GM12865 (cell line): ENCODE measurements around the gene HPS4.

Experiments
- DNase-seq: peaks from one replicate; pipeline ENCODE4 v3.0.0; 2010; ENCODE audit warnings: low read depth
- H3K4me3 ChIP-seq: 2 replicates; pipeline ENCODE4 v1.5.1; 2011; ENCODE audit warnings: mild to moderate bottlenecking, low read depth, low read length, control low read depth
- CTCF ChIP-seq: IDR thresholded peaks from 2 replicates; pipeline ENCODE4 v1.5.1; 2011; ENCODE audit warnings: low read length, control low read depth, low read depth, inconsistent platforms; ENCODE audit not compliant: insufficient read depth; ENCODE audit errors: missing control alignments

The HPS4 gene

GRCh38 chr22:26480611-26480932 lies 3.0 kb downstream of the HPS4 start:
- H3K4me3 ChIP-seq, result peak overlapping the region; percentile 66
- TF ChIP-seq CTCF, result no peak
- no peak for DNase-seq

GRCh38 chr22:26479792-26480610 lies 3.6 kb downstream of the HPS4 start:
- DNase-seq, result peak; percentile 38
- peak overlapping the region; percentile 66 for H3K4me3 ChIP-seq
- no peak for TF ChIP-seq CTCF

GRCh38 chr22:26479043-26479791 lies 4.4 kb downstream of the HPS4 start:
- no peak for TF ChIP-seq CTCF
- peak; percentile 30 for DNase-seq
- H3K4me3 ChIP-seq, result peak overlapping the region; percentile 66

GRCh38 chr22:26477341-26477731 lies 6.2 kb downstream of the HPS4 start:
- no peak for DNase-seq
- TF ChIP-seq CTCF, result no peak
- H3K4me3 ChIP-seq, result no peak overlapping the region

- TF ChIP-seq CTCF, result no peak
- no peak for DNase-seq
- no peak overlapping the region for H3K4me3 ChIP-seq
Observed at GRCh38 chr22:26476705-26477340, 6.8 kb downstream of the HPS4 start.

GRCh38 chr22:26474682-26475081 lies 8.9 kb downstream of the HPS4 start:
- no peak for TF ChIP-seq CTCF
- no peak for DNase-seq
- H3K4me3 ChIP-seq, result no peak overlapping the region
